ENCODE data around the gene U2AF1. TPM values are rescaled to one million over a fixed set of nuclear protein-coding genes. Genes with fewer than 3 reads are reported as not detected.

Gene U2AF1
- polyA plus RNA-seq, 1 donor, result 47.9 TPM

Other genes starting within 250 kb of the U2AF1 start
- 8.0 TPM for gene WDR4, start 228.0 kb downstream of the U2AF1 start, polyA plus RNA-seq (ENCODE audit: insufficient read length)
- gene NDUFV3, start 214.3 kb downstream of the U2AF1 start, polyA plus RNA-seq (ENCODE audit: insufficient read length), result 35.7 TPM
- gene ERVH48-1, start 181.9 kb downstream of the U2AF1 start, polyA plus RNA-seq (ENCODE audit: insufficient read length), result 1.2 TPM
- gene PKNOX1, start 133.0 kb downstream of the U2AF1 start, polyA plus RNA-seq (ENCODE audit: insufficient read length), result 15.6 TPM
- 5.0 TPM for gene CBS, start 31.7 kb downstream of the U2AF1 start, polyA plus RNA-seq (ENCODE audit: insufficient read length)
- not detected for gene CRYAA, start 61.4 kb upstream of the U2AF1 start, polyA plus RNA-seq (ENCODE audit: insufficient read length)